Right renal cortex interstitium (tissue), 3 donors: ENCODE data around the gene SSR3. TPM values are rescaled to one million over a fixed set of nuclear protein-coding genes. Genes with fewer than 3 reads are reported as not detected.
"Not testable (repeated sequence)": the region's sequence is repeated elsewhere in the genome, so short reads cannot be mapped to it uniquely, and the experiment has no call there.

Experiments used
- DNase-seq, 3 donors: peaks; one replicate each; pipeline ENCODE4 v3.0.0-alpha.2; 2013; ENCODE audit warnings: low read depth in 3 of 3, low spot score in 2 of 3
- polyA plus RNA-seq, 3 donors: library from polyadenylated mRNA; unstranded; fragments of 120-200 nt; gene quantifications; one replicate each; pipeline ENCODE4 v1.2.1, GENCODE V29; 2013; ENCODE audit not compliant: insufficient read length in 3 of 3

The SSR3 gene
- polyA plus RNA-seq, 3 donors, result 160 to 171 (median 160) TPM

- no peak for DNase-seq
Observed at GRCh38 chr3:156576651-156577348, 21.9 kb upstream of the SSR3 start.

GRCh38 chr3:156576051-156576450 lies 21.1 kb upstream of the SSR3 start:
- DNase-seq, result no peak

GRCh38 chr3:156575641-156576040 lies 20.7 kb upstream of the SSR3 start:
- DNase-seq, result no peak

GRCh38 chr3:156569881-156570280 lies 15.0 kb upstream of the SSR3 start:
- DNase-seq, result not testable (repeated sequence)

GRCh38 chr3:156569016-156569415 lies 14.1 kb upstream of the SSR3 start:
- not testable (repeated sequence) for DNase-seq

- DNase-seq, result no peak
Observed at GRCh38 chr3:156563900-156564682, 9.2 kb upstream of the SSR3 start.

- not testable (repeated sequence) for DNase-seq
Observed at GRCh38 chr3:156562486-156562885, 7.6 kb upstream of the SSR3 start.

- DNase-seq, result no peak
Observed at GRCh38 chr3:156561533-156561932, 6.6 kb upstream of the SSR3 start.

- DNase-seq, result no peak
Observed at GRCh38 chr3:156559321-156559720, 4.4 kb upstream of the SSR3 start.

GRCh38 chr3:156558389-156558788 lies 3.5 kb upstream of the SSR3 start:
- DNase-seq, result no peak

- DNase-seq, result no peak
Observed at GRCh38 chr3:156554515-156554841, 439 bp downstream of the SSR3 start.

- no peak for DNase-seq
Observed at GRCh38 chr3:156553705-156554356, 1.1 kb downstream of the SSR3 start.

GRCh38 chr3:156552973-156553372 lies 1.9 kb downstream of the SSR3 start:
- no peak for DNase-seq

GRCh38 chr3:156551746-156552145 lies 3.2 kb downstream of the SSR3 start:
- DNase-seq, result no peak

- no peak for DNase-seq
Observed at GRCh38 chr3:156551261-156551660, 3.7 kb downstream of the SSR3 start.

GRCh38 chr3:156548902-156549301 lies 6.0 kb downstream of the SSR3 start:
- DNase-seq, result no peak

GRCh38 chr3:156548041-156548687 lies 6.8 kb downstream of the SSR3 start:
- DNase-seq, result no peak

GRCh38 chr3:156547637-156548036 lies 7.3 kb downstream of the SSR3 start:
- no peak for DNase-seq

- DNase-seq, result no peak
Observed at GRCh38 chr3:156543043-156543555, 11.8 kb downstream of the SSR3 start.

GRCh38 chr3:156542101-156543042 lies 12.5 kb downstream of the SSR3 start:
- no peak for DNase-seq
